Bronchial epithelial cell (primary cell): Measurements from ENCODE around the gene ZNF503. TPM values are rescaled to one million over a fixed set of nuclear protein-coding genes. Genes with fewer than 3 reads are reported as not detected.

Source experiments
- DNase-seq: peaks from one replicate; pipeline ENCODE4 v3.0.0-alpha.2; 2010; ENCODE audit warnings: low read depth
- FAIRE-seq: peaks from 2 replicates; lab custom pipeline; 2011; peaks lifted over from hg19 to GRCh38; lab: Jason Lieb, UNC
- H3K27me3 ChIP-seq: 2 replicates; pipeline ENCODE4 v1.5.1; 2011; ENCODE audit warnings: low read length; ENCODE audit not compliant: control insufficient read depth, insufficient read depth
- H3K36me3 ChIP-seq: 2 replicates; pipeline ENCODE4 v1.5.1; 2011; ENCODE audit warnings: low read length; ENCODE audit not compliant: control insufficient read depth, insufficient read depth
- H3K4me3 ChIP-seq: 2 replicates; pipeline ENCODE4 v1.5.1; 2011; ENCODE audit warnings: mild to moderate bottlenecking, low read depth, low read length, control low read depth
- CTCF ChIP-seq: IDR thresholded peaks from 2 replicates; pipeline ENCODE4 v1.5.1; 2011; ENCODE audit warnings: mild to moderate bottlenecking, moderate library complexity, low read length, control low read depth, inconsistent platforms; ENCODE audit not compliant: insufficient read depth, severe bottlenecking
- total RNA-seq: library from RNA; depleted of rRNA; stranded (reverse); fragments of >200 nt; gene quantifications from 2 replicates; pipeline ENCODE4 v1.2.1, GENCODE V29; 2014

ZNF503 gene
- total RNA-seq, 1 donor from 2014 or later = 2.1 TPM

GRCh38 chr10:75352650-75353049 lies 48.9 kb downstream of the ZNF503 start:
- DNase-seq = no peak
- TF ChIP-seq CTCF = no peak
- H3K36me3 ChIP-seq = no peaks in the 10 kb centered on the region
- no peaks in the 10 kb centered on the region for H3K27me3 ChIP-seq
- no peak for FAIRE-seq
- H3K4me3 ChIP-seq = no peak overlapping the region

- H3K36me3 ChIP-seq = no peaks in the 10 kb centered on the region
- no peak overlapping the region for H3K4me3 ChIP-seq
- DNase-seq (no peak), FAIRE-seq (no peak)
- no peak for TF ChIP-seq CTCF
- no peaks in the 10 kb centered on the region for H3K27me3 ChIP-seq
Observed at GRCh38 chr10:75351637-75352036, 49.9 kb downstream of the ZNF503 start.

DNA sequence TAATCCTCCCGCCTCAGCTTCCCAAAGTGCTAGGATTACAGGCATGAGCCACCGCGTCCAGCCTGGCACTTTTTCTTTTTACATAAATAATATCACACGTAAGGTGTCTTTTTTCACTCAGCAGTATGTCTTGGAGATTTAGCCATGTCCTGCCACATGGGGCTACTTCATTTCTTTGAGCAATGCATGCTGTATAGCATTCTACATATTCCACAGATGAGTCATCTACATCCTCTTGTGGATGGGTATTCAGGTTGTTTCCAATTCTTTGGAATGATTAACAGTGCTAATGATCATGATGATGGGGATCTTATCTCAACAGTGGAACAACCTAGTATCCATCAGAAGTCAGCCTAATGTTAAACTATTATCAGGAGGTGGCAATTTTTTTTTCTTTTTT lies 50.8 kb downstream of the ZNF503 start:
- TF ChIP-seq CTCF = no peak
- no peaks in the 10 kb centered on the region for H3K36me3 ChIP-seq
- DNase-seq = peak; percentile 70
- FAIRE-seq = no peak
- no peak overlapping the region for H3K4me3 ChIP-seq
- no peaks in the 10 kb centered on the region for H3K27me3 ChIP-seq

Other genes starting within 250 kb of the ZNF503 start
- gene VDAC2, start 191.0 kb downstream of the ZNF503 start, total RNA-seq = 144 and 270 TPM in 2 replicates
- 11.8 and 21.6 TPM in 2 replicates for gene COMTD1, start 165.8 kb downstream of the ZNF503 start, total RNA-seq
- 1.6 and 3.1 TPM in 2 replicates for gene LRMDA, start 29.9 kb upstream of the ZNF503 start, total RNA-seq